ENCODE measurements around the gene RIPPLY1.

GRCh38 chrX:106933538-106933961 lies 30.4 kb upstream of the RIPPLY1 start:
- TF ChIP-seq, protein P1, sequence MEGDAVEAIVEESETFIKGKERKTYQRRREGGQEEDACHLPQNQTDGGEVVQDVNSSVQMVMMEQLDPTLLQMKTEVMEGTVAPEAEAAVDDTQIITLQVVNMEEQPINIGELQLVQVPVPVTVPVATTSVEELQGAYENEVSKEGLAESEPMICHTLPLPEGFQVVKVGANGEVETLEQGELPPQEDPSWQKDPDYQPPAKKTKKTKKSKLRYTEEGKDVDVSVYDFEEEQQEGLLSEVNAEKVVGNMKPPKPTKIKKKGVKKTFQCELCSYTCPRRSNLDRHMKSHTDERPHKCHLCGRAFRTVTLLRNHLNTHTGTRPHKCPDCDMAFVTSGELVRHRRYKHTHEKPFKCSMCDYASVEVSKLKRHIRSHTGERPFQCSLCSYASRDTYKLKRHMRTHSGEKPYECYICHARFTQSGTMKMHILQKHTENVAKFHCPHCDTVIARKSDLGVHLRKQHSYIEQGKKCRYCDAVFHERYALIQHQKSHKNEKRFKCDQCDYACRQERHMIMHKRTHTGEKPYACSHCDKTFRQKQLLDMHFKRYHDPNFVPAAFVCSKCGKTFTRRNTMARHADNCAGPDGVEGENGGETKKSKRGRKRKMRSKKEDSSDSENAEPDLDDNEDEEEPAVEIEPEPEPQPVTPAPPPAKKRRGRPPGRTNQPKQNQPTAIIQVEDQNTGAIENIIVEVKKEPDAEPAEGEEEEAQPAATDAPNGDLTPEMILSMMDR (IDR thresholded peaks at IDR 0.05): no peak
- no peak for TF ChIP-seq POLR2A (IDR thresholded peaks at IDR 0.05)
- TF ChIP-seq EP300 (IDR thresholded peaks at IDR 0.05): no peak
